ENCODE measurements around the gene ZNF41.
"Not testable (repeated sequence)": the region's sequence is repeated elsewhere in the genome, so short reads cannot be mapped to it uniquely, and the experiment has no call there.

Gene ZNF41

GRCh38 chrX:47482512-47483305 lies at the start of gene ZNF41:
TSS of gene ZNF41 (minus strand) at chrX:47483222. CDS start at chrX:47467481, 15,741 bp downstream.
- peak; percentile 83 to 87 for DNase-seq

GRCh38 chrX:47530049-47530448 lies 47.0 kb upstream of the ZNF41 start:
- no peak for DNase-seq

- DNase-seq, result no peak
These were observed 46.5 kb upstream of the ZNF41 start for GRCh38 chrX:47529548-47529947.

GRCh38 chrX:47523713-47524166 lies 40.7 kb upstream of the ZNF41 start:
- no peak for DNase-seq

- peak; percentile 80 to 84 for DNase-seq
These were observed 40.3 kb upstream of the ZNF41 start for GRCh38 chrX:47523297-47523696.

- DNase-seq, result no peak
These were observed 35.1 kb upstream of the ZNF41 start for GRCh38 chrX:47518144-47518543.

GRCh38 chrX:47515941-47516665 lies 33.1 kb upstream of the ZNF41 start:
- no peak for DNase-seq

GRCh38 chrX:47514533-47515235 lies 31.7 kb upstream of the ZNF41 start:
- DNase-seq, result no peak

- DNase-seq, result peak in 1 of 2 donors; percentile 10
These were observed 30.3 kb upstream of the ZNF41 start for GRCh38 chrX:47513034-47513965.

GRCh38 chrX:47512383-47512782 lies 29.4 kb upstream of the ZNF41 start:
- not testable (repeated sequence) for DNase-seq

- no peak for DNase-seq
These were observed 24.3 kb upstream of the ZNF41 start for GRCh38 chrX:47507153-47507867.

GRCh38 chrX:47503151-47503550 lies 20.1 kb upstream of the ZNF41 start:
- DNase-seq, result no peak

GRCh38 chrX:47502316-47503125 lies 19.5 kb upstream of the ZNF41 start:
- no peak for DNase-seq

- no peak for DNase-seq
These were observed 18.4 kb upstream of the ZNF41 start for GRCh38 chrX:47501226-47502074.

GRCh38 chrX:47500554-47500953 lies 17.5 kb upstream of the ZNF41 start:
- no peak for DNase-seq

- DNase-seq, result no peak
These were observed 16.3 kb upstream of the ZNF41 start for GRCh38 chrX:47499293-47499692.

GRCh38 chrX:47498411-47498810 lies 15.4 kb upstream of the ZNF41 start:
- DNase-seq, result no peak

- DNase-seq, result peak in 1 of 2 donors; percentile 16
These were observed 14.4 kb upstream of the ZNF41 start for GRCh38 chrX:47497271-47497888.

GRCh38 chrX:47492133-47492532 lies 9.1 kb upstream of the ZNF41 start:
- not testable (repeated sequence) for DNase-seq

Measured in CD4-positive, alpha-beta T cell treated with Interferon alpha-2 for 1 hour (primary cell).